ENCODE data around the gene NUP155.
"Not testable (repeated sequence)": the region's sequence is repeated elsewhere in the genome, so short reads cannot be mapped to it uniquely, and the experiment has no call there.

Gene NUP155

DNA sequence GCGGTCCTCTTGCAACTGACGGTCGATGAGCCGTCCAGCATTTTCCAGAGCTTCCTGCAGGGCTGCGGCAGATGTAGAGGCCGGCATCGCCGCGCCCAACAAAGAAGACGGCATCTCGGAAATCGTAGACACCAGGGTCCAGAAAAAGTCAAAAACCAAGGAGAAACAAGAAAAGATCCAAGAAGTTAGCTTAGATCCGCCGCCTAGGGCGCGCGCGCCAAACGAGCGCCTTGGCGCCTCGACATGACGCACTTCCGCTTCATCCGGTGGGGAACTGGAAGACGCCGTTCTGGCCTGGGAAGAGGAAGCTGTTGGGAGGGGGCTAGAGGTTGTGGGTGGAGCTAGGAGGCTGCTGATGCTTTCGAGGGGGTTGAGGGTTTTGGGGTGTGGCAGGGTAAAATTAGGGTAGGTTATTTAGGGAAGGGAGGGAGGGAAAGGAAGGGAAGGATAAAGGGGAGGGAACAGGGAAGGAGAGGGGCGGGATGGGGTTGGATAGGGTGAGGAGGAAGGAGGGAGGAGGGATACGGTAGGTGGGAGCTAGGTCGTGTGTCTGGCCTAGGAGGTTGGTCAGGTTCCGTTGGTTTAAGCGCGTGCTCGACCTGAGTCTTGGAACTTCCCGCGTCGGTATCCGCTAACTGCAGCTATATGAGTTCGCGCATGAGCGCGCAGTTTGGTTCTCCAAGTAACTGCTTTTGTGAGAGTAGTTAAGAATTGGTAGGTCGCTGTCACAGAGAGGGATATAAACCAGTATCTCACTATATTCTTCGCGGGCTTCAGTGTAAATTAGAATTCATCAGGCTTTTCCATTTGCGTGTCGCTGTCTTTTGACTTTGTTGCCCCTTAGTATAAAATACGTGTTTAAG, at the start of gene NUP155:
NUP155 (minus strand) TSS at position 243 of the 863 bp plus-strand sequence; CDS start at position 114, 129 bp downstream.
- DNase-seq (ENCODE audit: low read depth in 2 of 2): peak; percentile 77 to 86

DNA sequence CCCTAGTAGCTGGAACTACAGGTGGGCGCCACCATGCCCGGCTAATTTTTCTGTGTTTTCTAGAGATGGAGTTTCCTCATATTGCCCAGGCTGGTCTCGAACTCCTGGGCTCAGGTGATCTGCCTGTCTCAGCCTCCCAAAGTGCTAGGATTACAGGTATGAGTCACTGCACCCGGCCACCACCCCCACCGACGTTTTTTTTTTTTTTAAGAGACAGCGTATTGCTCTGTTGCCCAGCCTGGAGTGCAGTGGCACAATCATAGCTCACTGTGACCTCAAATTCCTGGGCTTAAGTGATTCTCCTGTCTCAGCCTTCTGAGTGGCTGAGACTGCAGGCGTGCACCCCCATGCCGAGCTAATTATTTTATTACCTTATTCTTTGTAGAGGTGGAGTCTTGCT, 46.4 kb upstream of the NUP155 start:
- DNase-seq (ENCODE audit: low read depth in 2 of 2): no peak

DNA sequence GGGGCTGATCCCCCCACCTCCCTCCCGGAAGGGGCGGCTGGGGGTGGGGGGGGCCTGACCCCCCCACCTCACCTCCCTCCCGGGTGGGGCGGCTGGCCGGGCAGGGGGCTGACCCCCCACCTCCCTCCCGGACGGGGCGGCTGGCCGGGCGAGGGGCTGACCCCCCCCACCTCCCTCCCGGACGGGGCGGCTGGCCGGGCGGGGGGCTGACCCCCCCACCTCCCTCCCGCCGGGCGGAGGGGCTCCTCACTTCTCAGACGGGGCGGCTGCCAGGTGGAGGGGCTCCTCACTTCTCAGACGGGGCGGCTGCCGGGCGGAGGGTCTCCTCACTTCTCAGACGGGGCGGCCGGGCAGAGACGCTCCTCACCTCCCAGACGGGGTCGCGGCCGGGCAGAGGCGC, 44.5 kb upstream of the NUP155 start:
- not testable (repeated sequence) for DNase-seq (ENCODE audit: low read depth in 2 of 2)

DNA sequence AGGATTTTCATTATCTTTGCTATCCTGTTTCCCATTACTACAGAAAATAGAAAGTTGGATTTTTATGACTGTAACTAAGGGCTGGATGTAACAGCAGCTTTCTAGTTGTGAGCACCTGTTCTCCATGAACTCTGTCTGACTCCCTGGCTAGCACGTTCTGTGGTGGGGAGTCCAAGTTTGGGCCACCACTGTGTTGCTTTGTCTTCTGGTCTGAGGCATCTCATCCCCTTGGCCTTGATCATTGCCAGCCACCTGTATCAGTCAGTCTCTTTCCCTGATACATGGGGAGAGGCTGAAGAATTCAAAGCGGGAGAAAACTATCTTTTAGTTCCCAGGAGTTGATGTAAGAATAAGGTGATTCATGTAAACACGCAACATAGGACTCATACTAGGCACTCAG, 41.6 kb upstream of the NUP155 start:
- DNase-seq (ENCODE audit: low read depth in 2 of 2): no peak

DNA sequence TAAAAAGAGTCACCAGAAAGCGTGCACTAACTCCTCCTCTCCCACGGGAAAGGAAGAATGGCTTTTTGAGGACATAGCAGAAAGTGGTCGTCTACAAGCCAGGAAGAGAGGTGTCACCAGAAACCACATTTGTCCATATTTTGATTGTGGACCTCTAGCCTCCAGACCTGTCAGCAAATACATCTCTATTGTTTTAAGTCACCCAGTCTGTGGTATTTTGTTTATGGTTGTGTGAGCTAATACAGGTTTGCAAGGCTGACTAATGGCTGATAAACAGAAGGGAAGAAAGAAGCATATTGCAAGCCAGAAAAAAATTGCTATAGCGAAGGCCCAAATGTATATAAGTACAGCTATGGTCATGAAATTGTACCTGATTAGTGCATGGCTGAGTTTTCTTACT, 29.6 kb upstream of the NUP155 start:
- no peak for DNase-seq (ENCODE audit: low read depth in 2 of 2)

DNA sequence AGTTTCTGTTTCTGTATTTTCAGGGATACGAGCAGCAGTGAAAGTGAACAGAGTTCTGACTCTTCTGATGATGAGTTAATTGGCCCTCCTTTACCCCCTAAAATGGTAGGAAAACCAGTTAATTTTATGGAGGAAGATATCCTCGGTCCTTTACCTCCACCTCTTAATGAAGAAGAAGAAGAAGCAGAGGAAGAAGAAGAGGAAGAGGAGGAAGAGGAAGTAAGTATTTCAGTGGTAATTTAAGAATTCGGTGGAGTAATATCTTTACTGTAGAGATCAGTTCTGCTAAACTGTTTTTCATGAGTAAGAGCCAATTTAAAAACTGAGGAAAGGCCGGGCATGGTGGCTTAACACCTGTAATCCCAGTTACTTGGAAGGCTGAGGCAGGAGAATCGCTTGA, 25.4 kb upstream of the NUP155 start:
- no peak for DNase-seq (ENCODE audit: low read depth in 2 of 2)

DNA sequence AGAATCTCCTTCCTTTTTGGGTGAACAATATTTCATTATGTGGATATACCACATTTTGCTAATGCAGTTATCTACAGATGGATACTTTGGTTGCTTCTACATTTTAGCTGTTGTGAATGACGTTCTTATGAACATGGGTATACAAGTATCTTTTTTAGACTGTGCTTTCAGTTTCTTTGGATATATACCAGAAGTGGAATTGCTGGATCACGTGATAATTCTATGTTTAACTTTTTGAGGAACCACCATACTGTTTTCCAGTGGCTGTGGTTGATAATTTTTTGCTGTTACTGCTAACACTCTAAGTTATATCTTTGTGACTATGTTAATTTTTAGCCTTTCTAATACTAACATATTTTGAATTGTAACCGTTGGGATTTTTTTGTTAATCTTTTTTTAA, 20.7 kb upstream of the NUP155 start:
- no peak for DNase-seq (ENCODE audit: low read depth in 2 of 2)

DNA sequence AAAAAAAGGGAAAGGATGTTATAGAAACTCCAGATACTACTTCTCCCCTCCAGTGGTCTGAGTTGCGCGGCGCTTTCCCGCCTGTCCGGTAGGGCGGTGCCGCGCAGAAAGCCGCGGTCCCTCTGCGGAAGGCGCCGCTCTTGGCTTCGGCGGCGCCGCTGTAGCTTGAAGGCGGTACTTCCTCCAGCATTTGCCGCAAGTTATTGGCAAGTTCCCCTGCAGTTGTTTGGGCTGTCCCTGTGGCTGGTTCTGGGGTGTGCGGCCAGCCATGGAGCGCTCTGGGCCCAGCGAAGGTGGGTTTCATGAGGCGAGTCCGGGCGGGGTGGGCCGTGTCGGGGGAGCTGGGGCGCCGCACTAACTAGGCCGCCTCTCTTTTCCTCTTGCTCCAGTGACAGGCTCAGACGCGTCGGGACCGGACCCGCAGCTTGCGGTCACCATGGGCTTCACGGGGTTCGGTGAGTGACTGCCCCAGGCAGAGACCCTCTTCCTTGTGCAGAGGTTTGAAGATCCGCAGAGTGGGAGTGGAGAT, 8.3 kb upstream of the NUP155 start, which contains the start of gene WDR70:
WDR70 (plus strand) TSS at position 219 of the 529 bp plus-strand sequence; CDS start at position 269, 50 bp downstream.
- DNase-seq (ENCODE audit: low read depth in 2 of 2): peak; percentile 55 to 64

DNA sequence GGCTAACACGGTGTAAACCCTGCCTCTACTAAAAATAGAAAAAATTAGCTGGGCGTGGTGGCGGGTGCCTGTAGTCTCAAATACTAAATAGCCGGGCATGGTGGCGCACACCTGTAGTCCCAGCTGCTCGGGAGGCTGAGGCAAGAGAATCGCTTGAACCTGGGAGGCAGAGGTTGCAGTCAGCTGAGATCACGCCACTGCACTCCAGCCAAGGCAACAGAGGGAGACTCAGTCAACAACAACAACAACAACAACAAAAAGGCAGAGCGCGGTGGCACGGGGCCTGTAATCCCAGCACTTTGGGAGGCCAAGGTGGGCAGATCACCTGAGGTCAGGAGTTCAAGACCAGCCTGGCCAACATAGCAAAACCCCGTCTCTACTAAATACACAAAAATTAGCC, 7.2 kb upstream of the NUP155 start:
- not testable (repeated sequence) for DNase-seq (ENCODE audit: low read depth in 2 of 2)

DNA sequence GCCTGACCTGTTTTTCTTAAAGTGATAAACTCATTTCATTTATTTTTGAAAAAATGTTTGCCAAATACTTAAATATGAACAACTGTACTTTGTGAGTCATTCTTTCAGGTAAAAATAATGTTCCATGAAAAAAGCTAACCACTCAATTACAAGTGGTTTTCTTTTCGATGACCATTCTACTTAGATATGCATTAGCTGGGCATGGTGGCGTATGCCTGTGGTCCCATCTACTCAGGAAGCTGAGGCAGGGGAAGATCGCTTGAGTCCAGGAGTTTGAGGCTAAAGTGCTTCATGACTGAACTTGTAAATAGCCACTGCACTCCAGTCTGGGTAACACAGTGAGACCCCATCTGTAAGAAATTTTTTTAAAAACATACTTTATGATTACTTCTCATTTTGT, 4.2 kb upstream of the NUP155 start:
- no peak for DNase-seq (ENCODE audit: low read depth in 2 of 2)

DNA sequence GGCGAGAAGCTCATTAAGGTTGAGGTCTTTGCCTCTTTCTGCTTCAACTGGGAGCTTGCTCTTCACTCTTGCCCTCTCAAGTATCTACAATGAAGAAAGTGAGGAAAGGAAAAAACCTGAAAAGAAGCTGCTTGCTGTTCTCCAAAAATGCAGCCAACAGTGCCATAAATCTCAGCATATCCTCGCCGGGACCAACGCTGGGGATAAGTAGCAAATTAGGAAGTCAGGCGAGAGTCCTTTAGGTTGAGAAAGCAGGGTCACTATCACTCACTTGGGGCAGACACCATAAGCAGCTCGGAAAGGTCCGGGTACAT, 399 bp downstream of the NUP155 start:
- DNase-seq (ENCODE audit: low read depth in 2 of 2): no peak

DNA sequence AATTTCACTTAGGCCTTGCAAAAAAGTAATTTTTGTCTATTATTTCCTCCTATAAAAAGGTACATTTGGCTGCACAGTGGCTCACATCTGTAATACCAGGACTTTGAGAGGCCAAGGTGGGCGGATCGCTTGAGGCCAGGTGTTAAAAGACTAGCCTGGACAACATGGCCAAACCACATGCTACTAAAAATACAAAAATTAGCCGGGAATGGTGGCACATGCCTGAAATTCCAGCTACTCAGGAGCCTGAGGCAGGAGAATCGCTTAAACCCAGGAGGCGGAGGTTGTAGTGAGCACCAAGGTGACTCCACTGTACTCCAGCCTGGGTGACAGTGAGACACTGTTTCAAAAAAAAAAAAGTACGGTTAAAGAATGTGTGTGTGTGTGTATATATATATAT, 15.7 kb downstream of the NUP155 start:
- DNase-seq (ENCODE audit: low read depth in 2 of 2): no peak

DNA sequence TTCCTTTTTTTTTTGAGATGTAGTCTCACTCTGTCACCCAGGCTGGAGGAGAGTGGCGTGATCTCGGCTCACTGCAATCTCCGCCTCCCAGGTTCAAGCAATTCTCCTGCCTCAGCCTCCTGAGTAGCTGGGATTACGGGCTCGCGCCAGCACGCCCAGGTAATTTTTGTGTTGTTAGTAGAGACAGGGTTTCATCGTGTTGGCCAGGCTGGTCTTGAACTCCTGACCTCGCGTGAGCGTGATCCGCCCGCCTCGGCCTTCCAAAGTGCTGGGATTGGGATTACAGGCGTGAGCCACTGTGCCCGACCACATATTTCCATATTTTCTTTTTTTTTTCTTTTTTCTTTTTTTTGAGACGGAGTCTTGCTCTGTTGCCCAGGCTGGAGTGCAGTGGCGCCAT, 28.2 kb downstream of the NUP155 start:
- DNase-seq (ENCODE audit: low read depth in 2 of 2): not testable (repeated sequence)

DNA sequence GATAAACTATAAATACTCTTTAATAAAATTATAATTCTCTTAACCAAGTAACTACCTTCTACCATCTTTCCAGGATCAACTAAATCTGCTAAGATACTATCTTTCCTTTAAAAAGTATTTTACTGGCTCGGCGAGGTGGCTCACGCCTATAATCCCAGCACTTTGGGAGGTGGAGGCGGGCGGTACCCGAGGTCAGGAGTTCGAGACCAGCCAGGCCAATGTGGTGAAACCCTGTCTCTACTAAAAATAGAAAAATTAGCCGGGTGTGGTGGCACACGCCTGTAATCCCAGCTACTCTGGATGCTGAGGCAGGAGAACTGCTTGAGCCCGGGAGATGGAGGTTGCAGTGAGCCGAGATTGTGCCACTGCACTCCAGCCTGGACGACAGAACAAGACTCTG, 36.2 kb downstream of the NUP155 start:
- not testable (repeated sequence) for DNase-seq (ENCODE audit: low read depth in 2 of 2)

DNA sequence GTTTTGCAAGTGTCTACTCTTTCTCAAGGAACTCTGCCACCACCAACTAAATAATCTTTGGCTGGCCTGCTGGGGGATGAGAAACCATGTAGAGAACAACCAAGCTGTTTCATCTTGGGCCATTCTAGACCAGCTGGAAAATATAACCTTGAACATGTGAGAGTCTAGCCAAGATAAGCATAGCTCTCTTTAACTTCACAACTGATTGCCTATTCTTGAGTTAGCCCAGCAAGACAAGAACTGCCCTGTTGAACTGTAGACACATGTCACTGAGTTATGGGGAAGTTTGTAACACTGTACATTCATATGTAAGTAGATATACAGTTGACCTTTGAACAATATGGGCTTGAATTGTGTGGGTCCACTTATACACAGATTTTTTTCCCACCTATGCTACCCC, 44.4 kb downstream of the NUP155 start:
- no peak for DNase-seq (ENCODE audit: low read depth in 2 of 2)

DNA sequence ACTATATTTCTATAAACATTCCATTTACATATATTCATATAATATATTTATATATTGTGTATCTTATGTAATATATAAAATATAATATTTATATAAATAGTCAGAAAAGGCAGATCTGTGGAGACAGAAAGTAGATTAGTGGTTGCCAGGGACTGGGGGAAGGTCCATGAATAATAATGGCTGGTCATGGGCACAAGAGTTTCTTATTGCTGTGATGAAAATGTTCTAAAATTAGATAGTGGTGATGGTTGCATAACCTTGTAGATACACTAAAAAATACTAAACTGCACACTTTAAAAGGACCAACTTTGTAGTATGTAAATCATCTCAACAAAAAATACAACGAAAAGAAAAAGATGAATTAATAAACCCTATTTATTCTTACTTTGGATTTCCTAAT, 47.3 kb downstream of the NUP155 start:
- no peak for DNase-seq (ENCODE audit: low read depth in 2 of 2)

DNA sequence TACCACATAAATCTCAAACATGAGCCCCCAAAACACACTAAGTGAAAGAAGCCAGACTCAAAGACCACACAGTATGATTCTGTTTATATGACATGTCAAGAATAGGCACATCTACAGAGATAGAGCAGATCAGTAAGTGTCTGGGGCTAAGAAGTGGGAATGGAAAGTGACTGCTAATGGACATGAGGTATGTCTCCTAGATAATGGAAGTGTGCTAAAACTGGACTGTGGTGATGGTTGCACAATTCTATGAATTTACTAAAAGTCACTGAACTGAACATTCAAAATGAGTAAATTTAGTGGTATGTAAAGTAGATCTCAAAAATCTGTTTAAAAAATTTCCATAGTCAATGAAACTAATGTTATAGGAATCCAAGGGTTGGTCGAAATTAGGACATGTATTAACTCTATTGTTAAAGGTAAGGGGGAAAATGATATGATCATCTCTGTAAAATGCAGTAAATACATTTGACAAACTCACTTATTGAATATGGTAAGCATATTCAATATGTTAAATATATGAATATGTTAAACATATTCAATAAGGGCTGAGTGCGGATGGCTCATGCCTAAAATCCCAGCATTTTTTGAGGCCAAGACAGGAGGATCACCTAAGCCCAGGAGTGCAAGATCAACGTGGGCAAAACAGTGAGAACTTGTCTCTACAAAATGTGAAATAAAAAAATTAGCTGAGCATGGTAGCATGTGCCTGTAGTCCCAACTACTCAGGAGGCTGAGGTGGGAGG, 51.7 kb downstream of the NUP155 start:
- no peak for DNase-seq (ENCODE audit: low read depth in 2 of 2)

DNA sequence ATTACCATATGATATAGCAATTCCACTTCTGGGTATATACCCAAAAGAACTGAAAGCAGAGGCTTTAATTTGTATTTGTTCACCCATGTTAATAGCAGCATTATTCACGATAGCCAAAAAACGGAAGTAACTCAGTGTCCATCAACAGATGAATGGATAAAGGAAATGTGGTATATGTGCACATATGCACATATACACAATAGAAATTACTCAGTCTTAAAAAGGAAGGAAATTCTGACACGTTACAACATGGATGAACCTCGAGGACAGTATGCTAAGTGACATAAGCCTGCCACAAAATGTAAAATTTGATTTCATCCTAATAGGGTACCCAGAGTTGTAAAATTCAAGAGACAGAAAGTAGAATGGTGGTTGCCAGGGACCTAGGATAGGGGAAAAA, 54.9 kb downstream of the NUP155 start:
- no peak for DNase-seq (ENCODE audit: low read depth in 2 of 2)

DNA sequence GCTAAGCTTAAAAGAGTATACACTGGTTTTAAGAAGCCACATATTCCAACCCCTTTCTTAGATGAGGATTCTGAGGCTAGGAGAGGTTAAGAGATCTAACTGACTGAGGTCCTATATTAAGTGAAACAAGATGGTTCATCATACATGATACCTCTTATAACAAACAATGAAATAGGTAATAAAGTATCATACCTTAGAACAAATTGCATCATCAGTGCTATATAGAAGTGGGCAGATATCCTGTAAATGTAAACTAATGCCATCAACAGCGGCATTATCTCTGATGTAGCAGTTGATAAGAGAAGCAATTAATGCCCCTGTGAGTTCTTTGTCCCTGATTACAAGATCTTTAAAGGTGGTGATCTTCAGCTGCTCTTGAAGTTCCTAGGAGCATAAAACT, 60.5 kb downstream of the NUP155 start:
- DNase-seq (ENCODE audit: low read depth in 2 of 2): no peak

DNA sequence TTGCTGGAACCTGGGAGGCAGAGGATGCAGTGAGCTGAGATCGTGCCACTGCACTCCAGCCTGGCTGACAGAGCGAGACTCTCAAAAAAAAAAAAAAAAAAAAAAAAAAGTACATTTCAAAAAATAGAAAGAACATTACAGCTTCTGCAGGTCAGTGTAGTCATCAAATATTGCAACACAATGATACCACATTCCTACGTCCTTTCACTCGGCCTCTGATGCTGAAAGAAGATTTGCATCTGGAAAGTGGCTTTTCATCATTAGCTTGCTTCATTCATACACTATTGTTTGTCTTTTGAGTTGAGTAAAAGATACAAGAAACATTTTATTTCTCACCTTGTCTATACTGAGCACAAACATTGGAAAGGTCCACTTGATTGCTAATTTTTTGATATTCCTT, 62.1 kb downstream of the NUP155 start:
- no peak for DNase-seq (ENCODE audit: low read depth in 2 of 2)

DNA sequence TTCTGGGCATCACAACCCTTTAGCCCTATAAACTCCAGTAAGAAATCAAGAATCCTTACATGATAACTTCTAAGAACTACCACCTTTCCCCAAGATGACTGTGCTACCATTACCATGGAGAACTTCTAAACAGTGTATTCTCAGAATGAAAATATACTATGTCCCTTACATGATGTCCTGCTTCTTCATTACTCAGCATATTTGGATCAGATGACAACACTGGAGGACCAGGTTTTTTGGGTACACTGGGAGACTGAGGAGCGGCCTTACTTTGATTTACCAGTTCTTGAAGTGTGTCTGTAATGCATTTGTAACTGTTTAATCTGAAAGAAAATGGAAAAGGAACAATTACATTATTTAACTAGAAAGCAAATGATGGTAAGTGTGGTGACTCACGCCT, 66.0 kb downstream of the NUP155 start:
- DNase-seq (ENCODE audit: low read depth in 2 of 2): no peak

DNA sequence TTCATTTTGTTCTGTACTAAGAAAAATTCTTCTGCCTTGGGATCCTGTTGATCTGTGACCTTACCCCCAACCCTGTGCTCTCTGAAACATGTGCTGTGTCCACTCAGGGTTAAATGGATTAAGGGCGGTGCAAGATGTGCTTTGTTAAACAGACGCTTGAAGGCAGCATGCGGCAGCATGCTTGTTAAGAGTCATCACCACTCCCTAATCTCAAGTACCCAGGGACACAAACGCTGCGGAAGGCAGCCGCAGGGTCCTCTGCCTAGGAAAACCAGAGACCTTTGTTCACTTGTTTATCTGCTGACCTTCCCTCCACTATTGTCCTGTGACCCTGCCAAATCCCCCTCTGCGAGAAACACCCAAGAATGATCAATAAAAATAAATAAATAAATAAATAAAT, 74.6 kb downstream of the NUP155 start:
- not testable (repeated sequence) for DNase-seq (ENCODE audit: low read depth in 2 of 2)

All from stimulated activated CD8-positive, alpha-beta memory T cell treated with anti-CD3 and anti-CD28 coated beads, Interleukin-15, amount 100 ng/mL, for 4 hours (primary cell).